GM23338 (cell line): ENCODE measurements around the gene FUBP1.
A peak's percentile ranks its signal among the peaks of the same experiment; 100 is the strongest.

Source experiments
- CREB1 ChIP-seq: fragments of 250-450 bp; sonication (Bioruptor Pico); IDR thresholded peaks from 2 replicates; pipeline ENCODE4 v1.5.0; 2020; ENCODE audit warnings: low read depth, mild to moderate bottlenecking, moderate library complexity
- EZH2 ChIP-seq: fragments of 200-600 bp; sonication (generic); IDR thresholded peaks from one replicate; pipeline ENCODE4 v1.8.0; 2017; ENCODE audit warnings: antibody characterized with exemption, mild to moderate bottlenecking, low read depth; ENCODE audit not compliant: unreplicated experiment
- EZH2phosphoT487 ChIP-seq: fragments of 200-600 bp; sonication (generic); IDR thresholded peaks from one replicate; pipeline ENCODE4 v1.8.1; 2018; ENCODE audit warnings: antibody characterized with exemption; ENCODE audit not compliant: unreplicated experiment
- JUNB ChIP-seq: IDR thresholded peaks from one replicate; pipeline ENCODE4 v1.6.1; 2016; ENCODE audit warnings: antibody characterized with exemption; ENCODE audit not compliant: unreplicated experiment
- POLR2AphosphoS5 ChIP-seq: IDR thresholded peaks from 2 replicates; pipeline ENCODE4 v1.6.1; 2016; ENCODE audit warnings: antibody characterized with exemption, low read depth
- ZNF331 ChIP-seq: fragments of 250-450 bp; sonication (Bioruptor Pico); IDR thresholded peaks from 2 replicates; pipeline ENCODE4 v1.5.0; 2020; ENCODE audit warnings: low read depth, mild to moderate bottlenecking, moderate library complexity
- TF ChIP-seq, protein P1 (sequence below), 2 experiments: fragments of 200-600 bp in 1 of 2; sonication (generic) in 1 of 2; conservative IDR thresholded peaks; 2 replicates each; pipeline versions ENCODE4 v1.5.1 to v1.6.1; 2016 to 2017; ENCODE audit warnings: antibody characterized with exemption in 2 of 2, low read depth in 2 of 2, mild to moderate bottlenecking in 2 of 2, moderate library complexity in 1 of 2
- TF ChIP-seq, protein P2 (sequence below): IDR thresholded peaks from one replicate; pipeline ENCODE4 v1.6.1; 2018; ENCODE audit warnings: antibody characterized with exemption; ENCODE audit not compliant: unreplicated experiment

DNA sequence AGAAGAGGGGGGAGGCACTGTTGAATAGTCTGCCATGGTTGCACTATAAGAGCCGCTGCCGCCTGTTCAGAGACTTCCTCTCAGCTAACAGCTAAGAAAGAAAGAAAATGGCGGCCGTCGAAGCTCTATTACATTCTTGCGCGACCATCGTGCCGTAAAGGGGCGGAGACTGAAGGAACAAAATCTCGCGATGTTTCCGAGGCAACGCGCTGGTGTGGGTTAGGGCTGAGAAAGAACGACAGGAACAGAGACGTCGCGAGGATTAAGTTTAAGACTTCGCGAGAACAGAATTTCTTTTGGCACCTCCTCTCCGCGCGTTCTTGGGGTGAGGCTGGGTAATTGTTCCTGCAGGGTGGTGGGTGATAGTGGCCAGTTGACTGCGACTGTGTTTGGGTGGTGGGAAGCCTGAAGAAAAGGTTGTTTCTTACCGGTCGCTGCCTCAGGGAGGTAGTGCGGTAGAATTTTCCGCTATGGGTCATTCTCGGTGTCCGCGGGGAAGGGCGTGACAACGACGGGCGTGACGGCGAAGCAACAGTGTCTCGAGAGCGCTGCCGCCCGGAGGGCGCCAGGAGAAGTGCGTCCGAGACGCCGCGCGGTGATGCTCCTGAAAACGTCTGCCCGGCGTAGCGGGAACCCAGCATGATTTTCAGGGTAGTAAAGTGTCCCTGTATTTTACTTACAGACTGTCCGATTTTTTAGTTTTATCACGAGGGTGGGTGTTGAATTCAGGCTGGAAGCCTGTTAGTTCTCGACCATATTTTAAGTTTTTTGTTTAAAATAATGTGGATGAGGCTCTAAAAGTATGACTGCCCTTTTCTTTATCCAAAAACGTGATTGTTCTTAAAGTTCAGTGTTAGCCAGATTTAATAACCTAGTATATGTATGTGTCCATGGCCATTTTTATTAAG lies at the start of gene FUBP1:
- TF ChIP-seq, protein P1, sequence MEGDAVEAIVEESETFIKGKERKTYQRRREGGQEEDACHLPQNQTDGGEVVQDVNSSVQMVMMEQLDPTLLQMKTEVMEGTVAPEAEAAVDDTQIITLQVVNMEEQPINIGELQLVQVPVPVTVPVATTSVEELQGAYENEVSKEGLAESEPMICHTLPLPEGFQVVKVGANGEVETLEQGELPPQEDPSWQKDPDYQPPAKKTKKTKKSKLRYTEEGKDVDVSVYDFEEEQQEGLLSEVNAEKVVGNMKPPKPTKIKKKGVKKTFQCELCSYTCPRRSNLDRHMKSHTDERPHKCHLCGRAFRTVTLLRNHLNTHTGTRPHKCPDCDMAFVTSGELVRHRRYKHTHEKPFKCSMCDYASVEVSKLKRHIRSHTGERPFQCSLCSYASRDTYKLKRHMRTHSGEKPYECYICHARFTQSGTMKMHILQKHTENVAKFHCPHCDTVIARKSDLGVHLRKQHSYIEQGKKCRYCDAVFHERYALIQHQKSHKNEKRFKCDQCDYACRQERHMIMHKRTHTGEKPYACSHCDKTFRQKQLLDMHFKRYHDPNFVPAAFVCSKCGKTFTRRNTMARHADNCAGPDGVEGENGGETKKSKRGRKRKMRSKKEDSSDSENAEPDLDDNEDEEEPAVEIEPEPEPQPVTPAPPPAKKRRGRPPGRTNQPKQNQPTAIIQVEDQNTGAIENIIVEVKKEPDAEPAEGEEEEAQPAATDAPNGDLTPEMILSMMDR (conservative IDR thresholded peaks at IDR 0.05; ENCODE audit: low read depth in 2 of 2), result peak; percentile 51 to 56
- TF ChIP-seq POLR2AphosphoS5 (peak; percentile 99), EZH2 (no peak), EZH2phosphoT487 (no peak), CREB1 (CRISPR knock-in tag) (peak; percentile 72), ZNF331 (no peak), JUNB (no peak)
- TF ChIP-seq, protein P2, sequence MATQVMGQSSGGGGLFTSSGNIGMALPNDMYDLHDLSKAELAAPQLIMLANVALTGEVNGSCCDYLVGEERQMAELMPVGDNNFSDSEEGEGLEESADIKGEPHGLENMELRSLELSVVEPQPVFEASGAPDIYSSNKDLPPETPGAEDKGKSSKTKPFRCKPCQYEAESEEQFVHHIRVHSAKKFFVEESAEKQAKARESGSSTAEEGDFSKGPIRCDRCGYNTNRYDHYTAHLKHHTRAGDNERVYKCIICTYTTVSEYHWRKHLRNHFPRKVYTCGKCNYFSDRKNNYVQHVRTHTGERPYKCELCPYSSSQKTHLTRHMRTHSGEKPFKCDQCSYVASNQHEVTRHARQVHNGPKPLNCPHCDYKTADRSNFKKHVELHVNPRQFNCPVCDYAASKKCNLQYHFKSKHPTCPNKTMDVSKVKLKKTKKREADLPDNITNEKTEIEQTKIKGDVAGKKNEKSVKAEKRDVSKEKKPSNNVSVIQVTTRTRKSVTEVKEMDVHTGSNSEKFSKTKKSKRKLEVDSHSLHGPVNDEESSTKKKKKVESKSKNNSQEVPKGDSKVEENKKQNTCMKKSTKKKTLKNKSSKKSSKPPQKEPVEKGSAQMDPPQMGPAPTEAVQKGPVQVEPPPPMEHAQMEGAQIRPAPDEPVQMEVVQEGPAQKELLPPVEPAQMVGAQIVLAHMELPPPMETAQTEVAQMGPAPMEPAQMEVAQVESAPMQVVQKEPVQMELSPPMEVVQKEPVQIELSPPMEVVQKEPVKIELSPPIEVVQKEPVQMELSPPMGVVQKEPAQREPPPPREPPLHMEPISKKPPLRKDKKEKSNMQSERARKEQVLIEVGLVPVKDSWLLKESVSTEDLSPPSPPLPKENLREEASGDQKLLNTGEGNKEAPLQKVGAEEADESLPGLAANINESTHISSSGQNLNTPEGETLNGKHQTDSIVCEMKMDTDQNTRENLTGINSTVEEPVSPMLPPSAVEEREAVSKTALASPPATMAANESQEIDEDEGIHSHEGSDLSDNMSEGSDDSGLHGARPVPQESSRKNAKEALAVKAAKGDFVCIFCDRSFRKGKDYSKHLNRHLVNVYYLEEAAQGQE, result no peak
